ENCODE measurements around the gene NCAN.
"Not testable (repeated sequence)": the region's sequence is repeated elsewhere in the genome, so short reads cannot be mapped to it uniquely, and the experiment has no call there.

The NCAN gene

GRCh38 chr19:19201697-19202630 lies 9.8 kb upstream of the NCAN start:
- DNase-seq: no peak

- DNase-seq: no peak
Measured at GRCh38 chr19:19202707-19203011, 9.1 kb upstream of the NCAN start.

- peak; percentile 87 for DNase-seq
Measured at GRCh38 chr19:19203012-19203856, 8.5 kb upstream of the NCAN start, which contains the start of gene NR2C2AP. TSS of gene NR2C2AP (minus strand) at chr19:19203414. CDS start at chr19:19203060, 354 bp downstream.

- no peak for DNase-seq
Measured at GRCh38 chr19:19204181-19204580, 7.6 kb upstream of the NCAN start.

GRCh38 chr19:19205416-19206410 lies 6.0 kb upstream of the NCAN start:
- no peak for DNase-seq

- no peak for DNase-seq
Measured at GRCh38 chr19:19206938-19207337, 4.8 kb upstream of the NCAN start.

- DNase-seq: no peak
Measured at GRCh38 chr19:19207637-19208572, 3.9 kb upstream of the NCAN start.

- no peak for DNase-seq
Measured at GRCh38 chr19:19209372-19209771, 2.4 kb upstream of the NCAN start.

GRCh38 chr19:19212916-19213315 lies 1.2 kb downstream of the NCAN start:
- no peak for DNase-seq

- DNase-seq: no peak
Measured at GRCh38 chr19:19213426-19214158, 1.8 kb downstream of the NCAN start.

GRCh38 chr19:19214159-19214490 lies 2.4 kb downstream of the NCAN start:
- no peak for DNase-seq

- no peak for DNase-seq
Measured at GRCh38 chr19:19214892-19215291, 3.1 kb downstream of the NCAN start.

GRCh38 chr19:19215792-19216191 lies 4.0 kb downstream of the NCAN start:
- no peak for DNase-seq

- no peak for DNase-seq
Measured at GRCh38 chr19:19217099-19217498, 5.3 kb downstream of the NCAN start.

GRCh38 chr19:19218911-19219310 lies 7.2 kb downstream of the NCAN start:
- no peak for DNase-seq

GRCh38 chr19:19221000-19221399 lies 9.2 kb downstream of the NCAN start:
- not testable (repeated sequence) for DNase-seq

GRCh38 chr19:19223060-19223459 lies 11.3 kb downstream of the NCAN start:
- no peak for DNase-seq

- DNase-seq: no peak
Measured at GRCh38 chr19:19223636-19224035, 11.9 kb downstream of the NCAN start.

GRCh38 chr19:19224150-19224851 lies 12.5 kb downstream of the NCAN start:
- no peak for DNase-seq

GRCh38 chr19:19224852-19225494 lies 13.2 kb downstream of the NCAN start:
- peak; percentile 71 for DNase-seq

All from activated CD4-positive, alpha-beta T cell treated with anti-CD3 and anti-CD28 coated beads for 1 hour (primary cell).